ENCODE data around the gene SIN3B. TPM values are rescaled to one million over a fixed set of nuclear protein-coding genes. Genes with fewer than 3 reads are reported as not detected.
A peak's percentile ranks its signal among the peaks of the same experiment; 100 is the strongest.

Gene SIN3B
- polyA plus RNA-seq, 3 donors = 61.9 to 97.6 (median 62.6) TPM

GRCh38 chr19:16880884-16881554 lies 51.8 kb downstream of the SIN3B start:
- no peak for DNase-seq (ENCODE audit: extremely low read depth in 1 of 11, low read depth in 9 of 11, low spot score in 4 of 11)

GRCh38 chr19:16882146-16882545 lies 52.9 kb downstream of the SIN3B start:
- DNase-seq (ENCODE audit: extremely low read depth in 1 of 11, low read depth in 9 of 11, low spot score in 4 of 11) = no peak

DNA sequence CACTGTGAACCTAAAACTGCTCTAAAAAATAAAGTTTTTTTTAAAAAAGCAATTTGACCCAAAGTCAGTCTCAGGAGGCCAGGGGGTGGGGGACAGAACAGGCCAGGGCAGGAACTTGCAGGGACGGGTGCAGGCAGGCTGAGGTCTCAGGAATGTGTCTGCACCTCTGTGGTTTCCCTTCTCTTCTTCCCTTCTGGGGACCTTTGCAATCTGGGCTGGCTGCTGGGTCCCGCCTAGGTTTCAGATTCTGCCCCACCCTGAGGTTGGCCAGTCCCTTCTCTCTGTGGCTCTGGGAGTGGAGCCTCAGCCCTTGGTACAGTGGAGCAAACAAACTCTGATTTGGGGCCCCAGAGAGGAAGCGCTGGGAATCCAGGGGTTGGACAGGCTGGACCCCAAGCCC lies 54.3 kb downstream of the SIN3B start:
- DNase-seq (ENCODE audit: extremely low read depth in 1 of 11, low read depth in 9 of 11, low spot score in 4 of 11) = no peak

GRCh38 chr19:16885166-16885565 lies 56.0 kb downstream of the SIN3B start:
- no peak for DNase-seq (ENCODE audit: extremely low read depth in 1 of 11, low read depth in 9 of 11, low spot score in 4 of 11)

DNA sequence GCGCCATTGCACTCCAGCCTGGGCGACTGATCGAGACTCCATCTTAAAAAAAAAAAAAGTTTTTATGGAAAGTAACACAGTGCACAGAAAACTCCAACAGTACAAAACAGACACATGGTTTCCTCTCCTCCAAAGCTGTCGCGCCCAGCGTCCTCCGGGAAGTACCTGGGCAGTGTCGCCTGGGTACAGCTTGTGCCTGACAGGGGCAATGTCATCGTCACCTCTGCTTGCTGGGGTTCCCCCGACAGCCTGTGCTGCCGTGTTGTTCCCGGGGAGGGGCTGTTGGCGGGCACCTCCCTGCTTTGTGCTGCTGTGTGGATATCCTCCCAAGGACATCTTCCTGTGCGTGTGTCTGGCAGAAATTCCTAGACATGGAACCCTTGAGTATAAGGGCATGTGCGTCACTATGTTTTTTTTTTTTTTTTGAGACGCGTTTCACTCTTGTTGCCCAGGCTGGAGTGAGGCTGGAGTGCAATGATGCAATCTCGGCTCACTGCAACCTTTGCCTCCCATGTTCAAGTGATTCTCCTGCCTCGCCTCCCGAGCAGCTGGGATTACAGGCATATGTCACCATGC lies 57.2 kb downstream of the SIN3B start:
- DNase-seq (ENCODE audit: extremely low read depth in 1 of 11, low read depth in 9 of 11, low spot score in 4 of 11) = peak in 2 of 11 donors; percentile 22 to 33

- no peak for DNase-seq (ENCODE audit: extremely low read depth in 1 of 11, low read depth in 9 of 11, low spot score in 4 of 11)
These were observed 58.4 kb downstream of the SIN3B start for GRCh38 chr19:16887353-16888265.

DNA sequence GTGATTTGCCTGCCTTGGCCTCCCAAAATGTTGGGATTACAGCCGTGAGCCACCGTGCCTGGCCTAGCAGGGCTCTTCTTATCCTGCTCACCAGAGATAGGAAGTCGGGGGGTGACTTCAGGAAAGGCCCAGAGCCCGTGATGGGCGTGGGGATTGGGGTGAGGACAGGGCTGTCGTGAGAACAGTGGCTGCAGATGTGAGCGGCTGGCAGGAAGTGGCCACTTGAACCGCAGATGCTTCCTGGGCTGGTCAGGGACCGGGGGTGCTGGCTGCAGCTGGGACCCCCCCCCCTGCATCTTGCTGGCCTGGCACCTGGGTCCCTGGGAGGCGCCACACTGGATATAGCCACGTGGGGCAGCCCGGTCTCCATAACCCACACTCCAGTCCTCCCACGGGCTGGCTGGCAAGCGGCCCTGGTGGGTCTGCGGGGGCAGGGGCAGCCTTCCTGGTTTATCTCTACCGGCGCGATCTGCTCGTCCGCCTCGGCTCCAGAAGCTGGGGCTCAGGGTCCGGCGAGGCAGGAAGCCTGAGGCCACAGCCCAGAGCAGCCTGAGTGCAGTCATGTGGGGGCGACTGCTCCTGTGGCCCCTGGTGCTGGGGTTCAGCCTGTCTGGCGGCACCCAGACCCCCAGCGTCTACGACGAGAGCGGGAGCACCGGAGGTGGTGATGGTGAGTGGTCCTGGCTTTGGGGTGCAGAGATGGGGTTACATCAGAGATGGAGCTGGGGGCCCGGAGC lies 59.6 kb downstream of the SIN3B start, which contains the start of gene F2RL3:
TSS of gene F2RL3 (plus strand) at position 371 of the 737 bp plus-strand sequence. CDS start at position 562, 191 bp downstream.
- peak in 2 of 11 donors; percentile 24 to 37 for DNase-seq (ENCODE audit: extremely low read depth in 1 of 11, low read depth in 9 of 11, low spot score in 4 of 11)

DNA sequence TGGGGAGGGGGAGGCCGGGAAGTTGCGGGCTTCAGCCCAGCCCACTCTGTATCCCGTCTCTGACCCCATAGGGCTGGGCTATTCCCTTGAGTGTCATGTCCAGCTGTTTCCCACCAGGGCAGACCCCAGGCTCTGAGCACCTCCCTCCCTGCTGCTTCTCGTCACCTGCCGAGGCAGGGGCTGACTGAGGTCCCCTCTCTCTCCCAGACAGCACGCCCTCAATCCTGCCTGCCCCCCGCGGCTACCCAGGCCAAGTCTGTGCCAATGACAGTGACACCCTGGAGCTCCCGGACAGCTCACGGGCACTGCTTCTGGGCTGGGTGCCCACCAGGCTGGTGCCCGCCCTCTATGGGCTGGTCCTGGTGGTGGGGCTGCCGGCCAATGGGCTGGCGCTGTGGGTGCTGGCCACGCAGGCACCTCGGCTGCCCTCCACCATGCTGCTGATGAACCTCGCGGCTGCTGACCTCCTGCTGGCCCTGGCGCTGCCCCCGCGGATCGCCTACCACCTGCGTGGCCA lies 60.2 kb downstream of the SIN3B start:
- no peak for DNase-seq (ENCODE audit: extremely low read depth in 1 of 11, low read depth in 9 of 11, low spot score in 4 of 11)

DNA sequence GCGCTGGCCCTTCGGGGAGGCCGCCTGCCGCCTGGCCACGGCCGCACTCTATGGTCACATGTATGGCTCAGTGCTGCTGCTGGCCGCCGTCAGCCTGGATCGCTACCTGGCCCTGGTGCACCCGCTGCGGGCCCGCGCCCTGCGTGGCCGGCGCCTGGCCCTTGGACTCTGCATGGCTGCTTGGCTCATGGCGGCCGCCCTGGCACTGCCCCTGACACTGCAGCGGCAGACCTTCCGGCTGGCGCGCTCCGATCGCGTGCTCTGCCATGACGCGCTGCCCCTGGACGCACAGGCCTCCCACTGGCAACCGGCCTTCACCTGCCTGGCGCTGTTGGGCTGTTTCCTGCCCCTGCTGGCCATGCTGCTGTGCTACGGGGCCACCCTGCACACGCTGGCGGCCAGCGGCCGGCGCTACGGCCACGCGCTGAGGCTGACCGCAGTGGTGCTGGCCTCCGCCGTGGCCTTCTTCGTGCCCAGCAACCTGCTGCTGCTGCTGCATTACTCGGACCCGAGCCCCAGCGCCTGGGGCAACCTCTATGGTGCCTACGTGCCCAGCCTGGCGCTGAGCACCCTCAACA lies 60.8 kb downstream of the SIN3B start:
- DNase-seq (ENCODE audit: extremely low read depth in 1 of 11, low read depth in 9 of 11, low spot score in 4 of 11) = no peak

DNA sequence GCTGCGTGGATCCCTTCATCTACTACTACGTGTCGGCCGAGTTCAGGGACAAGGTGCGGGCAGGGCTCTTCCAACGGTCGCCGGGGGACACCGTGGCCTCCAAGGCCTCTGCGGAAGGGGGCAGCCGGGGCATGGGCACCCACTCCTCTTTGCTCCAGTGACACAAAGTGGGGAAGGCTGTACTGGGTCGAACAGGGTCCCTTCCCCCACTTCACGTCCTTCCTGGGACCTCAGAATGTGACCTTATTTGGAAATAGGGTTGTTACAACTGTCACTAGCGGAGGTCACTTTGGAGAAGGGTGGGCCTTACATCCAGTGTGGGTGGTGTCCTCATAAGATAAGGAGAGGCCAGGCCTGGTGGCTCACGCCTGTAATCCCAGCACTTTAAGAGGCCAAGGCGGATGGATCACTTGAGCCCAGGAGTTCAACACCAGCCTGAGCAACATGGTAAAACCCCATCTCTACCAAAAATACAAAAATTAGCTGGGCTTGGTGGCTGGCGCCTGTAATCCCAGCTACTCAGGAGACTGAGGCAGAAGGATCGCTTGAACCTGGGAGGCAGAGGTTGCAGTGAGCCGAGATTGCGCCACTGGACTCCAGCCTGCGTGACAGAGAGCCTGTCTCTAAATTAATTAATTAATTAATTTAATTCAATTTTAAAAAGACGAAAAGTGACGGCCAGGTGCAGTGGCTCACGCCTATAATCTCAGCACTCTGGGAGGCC lies 61.4 kb downstream of the SIN3B start:
- DNase-seq (ENCODE audit: extremely low read depth in 1 of 11, low read depth in 9 of 11, low spot score in 4 of 11) = no peak

DNA sequence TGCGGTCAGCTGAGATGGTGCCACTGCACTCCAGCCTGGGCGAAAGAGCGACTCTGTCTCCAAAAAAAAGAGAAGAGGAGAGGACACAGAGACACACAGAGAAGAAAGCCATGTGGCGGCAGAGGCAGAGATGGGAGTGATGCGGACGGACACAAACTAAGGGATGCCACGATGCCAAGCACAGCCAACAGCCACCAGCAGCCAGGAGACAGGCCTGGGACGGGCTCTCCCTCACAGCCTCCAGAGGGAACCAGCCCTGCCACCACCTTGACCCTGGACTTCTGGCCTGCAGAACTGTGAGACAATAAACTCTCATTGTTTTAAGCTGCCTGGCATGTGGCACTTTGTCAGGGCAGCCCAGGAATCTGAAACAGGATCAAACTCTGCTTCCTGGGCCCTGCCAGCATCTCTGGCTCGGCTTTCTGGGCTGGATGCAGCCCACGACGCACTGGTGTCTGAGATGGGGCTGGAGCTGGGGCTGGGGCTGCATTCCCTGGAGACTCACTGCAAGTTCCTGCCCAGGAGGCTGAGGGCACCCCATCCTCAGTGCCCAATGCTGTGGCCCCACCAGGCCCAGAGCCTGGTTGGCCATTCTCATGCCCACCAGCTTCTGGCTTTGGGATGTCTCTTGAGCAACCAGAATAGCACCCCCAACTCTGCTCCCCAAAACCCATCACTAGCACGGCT lies 62.6 kb downstream of the SIN3B start:
- no peak for DNase-seq (ENCODE audit: extremely low read depth in 1 of 11, low read depth in 9 of 11, low spot score in 4 of 11)

GRCh38 chr19:16892436-16892835 lies 63.2 kb downstream of the SIN3B start:
- DNase-seq (ENCODE audit: extremely low read depth in 1 of 11, low read depth in 9 of 11, low spot score in 4 of 11) = no peak

GRCh38 chr19:16892868-16893685 lies 63.9 kb downstream of the SIN3B start:
- no peak for DNase-seq (ENCODE audit: extremely low read depth in 1 of 11, low read depth in 9 of 11, low spot score in 4 of 11)

DNA sequence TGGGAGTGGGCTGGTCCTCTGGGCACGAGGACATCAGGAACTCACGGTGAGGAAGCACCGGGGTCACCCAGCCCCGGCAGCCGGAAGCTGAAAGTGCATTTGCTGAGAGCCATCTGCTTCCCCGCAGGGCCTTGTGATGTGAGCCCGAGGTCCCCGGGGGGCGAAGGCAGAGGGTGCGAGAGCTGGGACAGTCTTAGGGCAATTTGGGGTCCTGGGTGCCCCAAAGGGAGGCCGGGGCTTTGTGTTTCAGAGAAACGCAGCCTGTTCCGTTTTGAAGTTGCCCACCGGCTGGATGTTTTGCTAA lies 64.4 kb downstream of the SIN3B start:
- no peak for DNase-seq (ENCODE audit: extremely low read depth in 1 of 11, low read depth in 9 of 11, low spot score in 4 of 11)

GRCh38 chr19:16894080-16894479 lies 64.9 kb downstream of the SIN3B start:
- DNase-seq (ENCODE audit: extremely low read depth in 1 of 11, low read depth in 9 of 11, low spot score in 4 of 11) = no peak

DNA sequence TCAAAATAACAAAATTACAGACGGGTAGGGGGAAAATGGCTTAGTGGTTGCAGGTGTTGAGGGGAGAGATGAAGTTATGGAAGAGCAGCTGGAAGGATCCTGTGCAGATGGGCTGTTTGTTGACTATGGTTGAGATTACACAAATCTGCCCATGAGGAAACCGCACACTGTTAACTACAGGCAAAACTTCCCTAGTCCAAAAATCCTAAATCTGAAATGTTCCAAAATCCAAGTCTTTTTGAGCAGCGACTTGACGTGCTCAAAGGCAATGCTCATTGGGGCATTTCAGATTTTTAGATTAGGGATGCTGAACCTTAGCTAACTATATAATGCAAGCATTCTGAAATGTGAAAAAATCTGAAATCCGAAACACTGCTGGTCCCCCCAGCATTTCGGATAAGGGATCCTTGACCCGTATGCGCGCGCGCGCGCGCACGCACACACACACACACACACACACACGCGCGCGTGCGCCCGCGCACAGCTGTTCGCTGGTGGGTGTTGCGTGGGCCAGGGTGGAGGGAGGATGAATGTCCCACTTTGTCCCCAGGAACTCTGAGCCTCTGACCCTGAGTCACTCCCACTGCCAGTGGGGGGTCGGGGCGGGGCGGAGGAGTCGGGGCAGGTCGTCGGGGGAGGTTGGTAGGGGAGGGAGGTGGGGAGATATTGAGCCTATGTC lies 66.4 kb downstream of the SIN3B start:
- DNase-seq (ENCODE audit: extremely low read depth in 1 of 11, low read depth in 9 of 11, low spot score in 4 of 11) = no peak
